Natural killer cell (primary cell): ENCODE results near the gene ALDH3B1. TPM values are rescaled to one million over a fixed set of nuclear protein-coding genes. Genes with fewer than 3 reads are reported as not detected.
A peak's percentile ranks its signal among the peaks of the same experiment; 100 is the strongest.

ENCODE experiments used
- ATAC-seq, 3 donors: fragments of 150-1000 bp in 2 of 3; fragments of 200-7000 bp in 1 of 3; cut with Tn5 transposase; 1 replicate in 1 of 3; 2 replicates in 2 of 3; pipeline ENCODE4 v1.10.0; 2021; ENCODE audit warnings: mild to moderate bottlenecking in 2 of 3, moderate library complexity in 2 of 3
- DNase-seq, 2 donors: peaks; one replicate each; pipeline versions ENCODE4 v3.0.0 to v3.0.0-alpha.2; 2013 to 2021; ENCODE audit warnings: mixed read lengths in 1 of 2
- H3K27ac ChIP-seq: one replicate; pipeline ENCODE4 v1.5.1; 2013; ENCODE audit warnings: mild to moderate bottlenecking, low read length
- H3K27me3 ChIP-seq: one replicate; pipeline ENCODE4 v1.6.1; 2013; ENCODE audit warnings: low read length; ENCODE audit not compliant: control insufficient read depth, insufficient read depth
- H3K36me3 ChIP-seq: one replicate; pipeline ENCODE4 v1.6.1; 2013; ENCODE audit warnings: low read length; ENCODE audit not compliant: control insufficient read depth, insufficient read depth
- H3K4me1 ChIP-seq: one replicate; pipeline ENCODE4 v1.6.1; 2013; ENCODE audit warnings: low read length; ENCODE audit not compliant: control insufficient read depth, insufficient read depth
- H3K4me3 ChIP-seq: one replicate; pipeline ENCODE4 v1.5.1; 2013; ENCODE audit warnings: low read length
- H3K9me3 ChIP-seq: one replicate; pipeline ENCODE4 v1.6.1; 2013; ENCODE audit warnings: low read length; ENCODE audit not compliant: control insufficient read depth, insufficient read depth
- H3K27ac Mint-ChIP-seq, 2 donors: one replicate each; pipeline ENCODE4 v1.8.0; 2022; ENCODE audit warnings: mild to moderate bottlenecking in 2 of 2, mixed read lengths in 2 of 2, moderate library complexity in 1 of 2
- H3K27me3 Mint-ChIP-seq, 2 donors: one replicate each; pipeline ENCODE4 v1.8.0; 2022; ENCODE audit warnings: low read depth in 2 of 2, mixed read lengths in 2 of 2
- H3K36me3 Mint-ChIP-seq: one replicate; pipeline ENCODE4 v1.8.0; 2022; ENCODE audit warnings: mixed read lengths
- H3K4me1 Mint-ChIP-seq, 2 donors: one replicate each; pipeline ENCODE4 v1.8.0; 2022; ENCODE audit warnings: mixed read lengths in 2 of 2
- H3K4me3 Mint-ChIP-seq: one replicate; pipeline ENCODE4 v1.8.0; 2022; ENCODE audit warnings: mild to moderate bottlenecking, moderate library complexity, mixed read lengths
- H3K9me3 Mint-ChIP-seq, 2 donors: one replicate each; pipeline ENCODE4 v1.8.0; 2022; ENCODE audit warnings: mixed read lengths in 2 of 2
- CTCF ChIP-seq: fragments of 200-600 bp; IDR thresholded peaks from one replicate; pipeline ENCODE4 v1.8.0; 2022; ENCODE audit warnings: antibody characterized with exemption
- WGBS: methylation state at CpG from one replicate; pipeline ENCODE4 v1.1.7; 2013; ENCODE audit warnings: missing lambda C conversion rate; ENCODE audit not compliant: insufficient coverage; 5-methylcytosine and 5-hydroxymethylcytosine counted together
- intact Hi-C: fragments of 100-400 bp; cut with micrococcal nuclease; formaldehyde crosslinking; loops from one replicate; pipeline ENCODE4 v1.14.2; 2022
- total RNA-seq, 4 donors: library from RNA; stranded (reverse); fragments of 120-200 nt in 1 of 4; gene quantifications; one replicate each; pipeline versions ENCODE4 v1.2.3 to v1.2.4, GENCODE V29; 2013 to 2022

Gene ALDH3B1
- total RNA-seq, 3 donors from 2014 or later (not counting 1 experiment from before 2014, with no cell fraction given) = 2.4 to 9.0 (median 4.0) TPM

- peak overlapping the region in 1 of 2 donors; percentile 58 for H3K27ac Mint-ChIP-seq
- Histone ChIP-seq H3K27me3 (no peaks in the 10 kb centered on the region), H3K36me3 (no peaks in the 10 kb centered on the region), H3K4me3 (no peak overlapping the region), H3K27ac (no peak overlapping the region), H3K9me3 (no peaks in the 10 kb centered on the region), H3K4me1 (peaks cover 44% of the 10 kb centered on the region)
- DNase-seq (no peak), ATAC-seq (no peak)
- peaks cover 14 to 45% of the 10 kb centered on the region in 2 donors for H3K4me1 Mint-ChIP-seq
- H3K9me3 Mint-ChIP-seq = no peaks in the 10 kb centered on the region
- TF ChIP-seq CTCF = no peak
- H3K27me3 Mint-ChIP-seq = no peaks in the 10 kb centered on the region
- 72% methylated on average over 18 of the region's 18 CpGs for WGBS
- intact Hi-C loops = no loop called here
- no peak overlapping the region for H3K4me3 Mint-ChIP-seq
- H3K36me3 Mint-ChIP-seq = no peaks in the 10 kb centered on the region
These were observed 16.4 kb downstream of the ALDH3B1 start for GRCh38 chr11:68026391-68027105.

GRCh38 chr11:68027667-68028066, 17.5 kb downstream of the ALDH3B1 start:
- Mint-ChIP-seq H3K9me3 (no peaks in the 10 kb centered on the region), H3K4me1 (peaks cover 18 to 48% of the 10 kb centered on the region in 2 donors), H3K4me3 (no peak overlapping the region), H3K27me3 (no peaks in the 10 kb centered on the region), H3K36me3 (no peaks in the 10 kb centered on the region), H3K27ac (no peak overlapping the region)
- 97% methylated on average over 21 of the region's 21 CpGs for WGBS
- Histone ChIP-seq H3K4me1 (peaks cover 55% of the 10 kb centered on the region), H3K27ac (no peak overlapping the region), H3K36me3 (no peaks in the 10 kb centered on the region), H3K9me3 (no peaks in the 10 kb centered on the region), H3K4me3 (no peak overlapping the region), H3K27me3 (no peaks in the 10 kb centered on the region)
- ATAC-seq = no peak
- intact Hi-C loops = no loop called here
- DNase-seq = no peak
- no peak for TF ChIP-seq CTCF

- H3K36me3 Mint-ChIP-seq = no peaks in the 10 kb centered on the region
- peaks cover 18 to 48% of the 10 kb centered on the region in 2 donors for H3K4me1 Mint-ChIP-seq
- no peaks in the 10 kb centered on the region for H3K27me3 ChIP-seq
- no peak overlapping the region for H3K4me3 ChIP-seq
- H3K27me3 Mint-ChIP-seq = no peaks in the 10 kb centered on the region
- no peaks in the 10 kb centered on the region for H3K9me3 ChIP-seq
- peaks cover 58% of the 10 kb centered on the region for H3K4me1 ChIP-seq
- no peak overlapping the region for H3K27ac ChIP-seq
- ATAC-seq = no peak
- no peak for DNase-seq
- 93% methylated on average over 12 of the region's 12 CpGs for WGBS
- H3K27ac Mint-ChIP-seq = peak overlapping the region in 1 of 2 donors; percentile 89
- H3K36me3 ChIP-seq = peaks cover 13% of the 10 kb centered on the region
- TF ChIP-seq CTCF = no peak
- no peaks in the 10 kb centered on the region for H3K9me3 Mint-ChIP-seq
- intact Hi-C loops = no loop called here
- H3K4me3 Mint-ChIP-seq = peak overlapping the region; percentile 92
These were observed 18.8 kb downstream of the ALDH3B1 start for GRCh38 chr11:68028802-68029545.
